ENCODE results near the gene RTP3. TPM values are rescaled to one million over a fixed set of nuclear protein-coding genes. Genes with fewer than 3 reads are reported as not detected.

Gene RTP3
- total and polyA plus RNA-seq, 2 of the 4 experiments (the other 2 are of a cell fraction): 0.18 to 0.26 TPM

- POLR2A ChIA-PET (ENCODE audit: unreplicated experiment): no interaction called here
- peak overlapping the region; percentile 12; the same call in 1 of the 2 replicates for H3K4ac ChIP-seq (ENCODE audit: low read depth, low read length)
- no peak overlapping the region for H2AK9ac ChIP-seq (replicated peaks; ENCODE audit: low read depth, low read length, poor library complexity)
- ATAC-seq (ENCODE audit: low read depth) (no peak), DNase-seq (no peak)
- H3K18ac ChIP-seq (ENCODE audit: low read depth, low read length): no peak overlapping the region
- peak overlapping the region; percentile 66 for H2BK20ac ChIP-seq (ENCODE audit: low read depth, low read length)
- peaks cover 4% of the 10 kb centered on the region; the same call in 1 of the 2 replicates for H3K4me1 ChIP-seq (ENCODE audit: control insufficient read depth, insufficient read depth, low read length)
- peak overlapping the region; percentile 31 for H2BK120ac ChIP-seq (ENCODE audit: low read depth, low read length)
- peak overlapping the region; percentile 48 for H4K91ac ChIP-seq (ENCODE audit: insufficient read depth, low read depth, low read length)
- peaks cover under 1% of the 10 kb centered on the region; the same call in 1 of the 2 replicates for H3K9me3 ChIP-seq (ENCODE audit: control insufficient read depth, insufficient read depth, low read length)
- H3K23ac ChIP-seq (ENCODE audit: low read depth, low read length): no peak overlapping the region
- H3K27me3 ChIP-seq (ENCODE audit: control insufficient read depth, insufficient read depth, low read length): peaks cover 12% of the 10 kb centered on the region
- in situ Hi-C loops (cut with MboI; ENCODE audit: low sequenced_read_pairs) (loop anchor here (25.0 kb wide), 1 partner anchor 407 kb away; the partner anchor contains the start of gene PTH1R), dilution Hi-C loops (cut with HindIII; ENCODE audit: low sequenced_read_pairs, unreplicated experiment) (no loop called here), intact Hi-C loops (cut with micrococcal nuclease) (no loop called here)
- H3K14ac ChIP-seq (replicated peaks; ENCODE audit: low read depth, low read length): no peak overlapping the region
- peaks cover 10% of the 10 kb centered on the region for H3K9me1 ChIP-seq (ENCODE audit: insufficient read depth, low read length)
- peak overlapping the region; percentile 71; the same call in 1 of the 2 replicates for H2AK5ac ChIP-seq (ENCODE audit: low read depth, low read length)
- no peak overlapping the region for H3K4me3 ChIP-seq (ENCODE audit: insufficient read depth, low read depth, low read length)
- no peak overlapping the region for H3K56ac ChIP-seq (ENCODE audit: extremely low read depth, insufficient read depth, low read length)
- H3K36me3 ChIP-seq (ENCODE audit: control insufficient read depth, insufficient read depth, low read length): no peaks in the 10 kb centered on the region
- CTCF ChIA-PET: no interaction called here
- no TSS peak for BruUV-seq (replicated peaks)
- no peak overlapping the region for H4K5ac ChIP-seq (ENCODE audit: low read depth, low read length)
- 0 out of 4 replicates have a peak overlapping the region, but pooled peaks of 1 of the 2 experiments have one; percentile 39 for H4K8ac ChIP-seq (ENCODE audit: low read depth in 2 of 2, low read length in 2 of 2)
- 100% methylated on average over 1 of the region's 6 CpGs; no CpG with 5 or more reads in 1 of the 2 experiments for WGBS, 2 experiments (ENCODE audit: extremely low coverage in 2 of 2, insufficient read length in 1 of 2)
- H3K9ac ChIP-seq (ENCODE audit: low read depth, low read length): no peak overlapping the region
- H3K4me2 ChIP-seq (ENCODE audit: low read depth, low read length): no peak overlapping the region
- H2AFZ ChIP-seq (replicated peaks; ENCODE audit: low read length, poor library complexity): no peak overlapping the region
- no peak overlapping the region for H2BK5ac ChIP-seq (ENCODE audit: low read depth, low read length, poor library complexity, severe bottlenecking)
- no peaks in the 10 kb centered on the region for H3K79me1 ChIP-seq (ENCODE audit: low read depth in 1 of 2, low read length in 2 of 2)
- no peak overlapping the region for H3K27ac ChIP-seq (ENCODE audit: insufficient read depth, low read length)
- H2BK15ac ChIP-seq (ENCODE audit: low read depth, low read length): peak overlapping the region; percentile 59; the same call in 1 of the 3 replicates
- no peaks in the 10 kb centered on the region for H4K20me1 ChIP-seq (ENCODE audit: insufficient read depth, low read length)
- TF ChIP-seq POLR2A (IDR thresholded peaks at IDR 0.05; ENCODE audit: low read depth, low read length): no peak
- no peak for TF ChIP-seq SMC3 (IDR thresholded peaks at IDR 0.05; ENCODE audit: low read depth, low read length)
- TF ChIP-seq RFX5 (IDR thresholded peaks at IDR 0.05; ENCODE audit: low read depth, low read length): no peak
- TF ChIP-seq MAFK (IDR thresholded peaks at IDR 0.05; ENCODE audit: low read depth, low read length): no peak
- TF ChIP-seq USF2 (IDR thresholded peaks at IDR 0.05; ENCODE audit: low read depth, low read length): no peak
- TF ChIP-seq CEBPB (IDR thresholded peaks at IDR 0.05; ENCODE audit: low read depth, low read length): no peak
- no peak for TF ChIP-seq RAD21 (IDR thresholded peaks at IDR 0.05; ENCODE audit: low read length)
- TF ChIP-seq CTCF (conservative IDR thresholded peaks at IDR 0.05; ENCODE audit: low read depth, low read length): no peak
- no peak for TF ChIP-seq NFE2L2 (IDR thresholded peaks at IDR 0.05; ENCODE audit: low read depth, low read length)
- TF ChIP-seq FOS (IDR thresholded peaks at IDR 0.05; ENCODE audit: low read depth, low read length): no peak
- TF ChIP-seq MXI1 (IDR thresholded peaks at IDR 0.05; ENCODE audit: borderline replicate concordance, low read depth, low read length): no peak
- no peak for TF ChIP-seq ELK1 (IDR thresholded peaks at IDR 0.05; ENCODE audit: borderline replicate concordance, low read depth, low read length)
- no peak for TF ChIP-seq BHLHE40 (IDR thresholded peaks at IDR 0.05; ENCODE audit: low read depth, low read length)
- no peak for TF ChIP-seq MAZ (IDR thresholded peaks at IDR 0.05; ENCODE audit: borderline replicate concordance, low read depth, low read length)
- TF ChIP-seq CHD1 (IDR thresholded peaks at IDR 0.05; ENCODE audit: low read depth, low read length): no peak
Measured at GRCh38 chr3:46480491-46481195, 17.1 kb upstream of the RTP3 start.

Measured in IMR-90 (cell line).